ENCODE results near the gene LRFN3. TPM values are rescaled to one million over a fixed set of nuclear protein-coding genes. Genes with fewer than 3 reads are reported as not detected.
A peak's percentile ranks its signal among the peaks of the same experiment; 100 is the strongest.
"Not testable (repeated sequence)": the region's sequence is repeated elsewhere in the genome, so short reads cannot be mapped to it uniquely, and the experiment has no call there.

Gene LRFN3
- total RNA-seq, 1 donor from 2014 or later: 3.6 TPM

GRCh38 chr19:35977446-35978222 is 41.5 kb downstream of the LRFN3 start:
- DNase-seq: no peak

- no peak for DNase-seq
Observed at GRCh38 chr19:35978271-35978670, 42.1 kb downstream of the LRFN3 start.

- no peak for DNase-seq
Observed at GRCh38 chr19:35978832-35979365, 42.7 kb downstream of the LRFN3 start.

- DNase-seq: not testable (repeated sequence)
Observed at GRCh38 chr19:35980997-35981396, 44.8 kb downstream of the LRFN3 start.

- DNase-seq: no peak
Observed at GRCh38 chr19:35983177-35983576, 47.0 kb downstream of the LRFN3 start.

- no peak for DNase-seq
Observed at GRCh38 chr19:35986111-35986510, 49.9 kb downstream of the LRFN3 start.

GRCh38 chr19:35986664-35987570 is 50.7 kb downstream of the LRFN3 start:
- DNase-seq: no peak

- no peak for DNase-seq
Observed at GRCh38 chr19:35987571-35987896, 51.4 kb downstream of the LRFN3 start.

GRCh38 chr19:35988824-35989223 is 52.6 kb downstream of the LRFN3 start:
- no peak for DNase-seq

GRCh38 chr19:35990156-35990555 is 54.0 kb downstream of the LRFN3 start:
- no peak for DNase-seq

GRCh38 chr19:35990771-35991730 is 54.9 kb downstream of the LRFN3 start:
- DNase-seq: no peak

- DNase-seq: no peak
Observed at GRCh38 chr19:35991731-35992450, 55.7 kb downstream of the LRFN3 start.

GRCh38 chr19:35992907-35993765 is 57.0 kb downstream of the LRFN3 start:
- DNase-seq: no peak

- peak; percentile 22 for DNase-seq
Observed at GRCh38 chr19:35993923-35994598, 57.9 kb downstream of the LRFN3 start.

Other genes starting within 250 kb of the LRFN3 start
- gene ZBTB32, start 231.8 kb upstream of the LRFN3 start, total RNA-seq: not detected in 2 replicates
- 7.3 and 15.4 TPM in 2 replicates for gene KMT2B, start 218.4 kb upstream of the LRFN3 start, total RNA-seq
- 1.9 and 2.2 TPM in 2 replicates for gene IGFLR1, start 193.9 kb upstream of the LRFN3 start, total RNA-seq
- 2.9 and 7.8 TPM in 2 replicates for gene U2AF1L4, start 191.0 kb upstream of the LRFN3 start, total RNA-seq
- 15.1 and 16.1 TPM in 2 replicates for gene PSENEN, start 190.7 kb upstream of the LRFN3 start, total RNA-seq
- 4.7 and 8.2 TPM in 2 replicates for gene LIN37, start 187.8 kb upstream of the LRFN3 start, total RNA-seq
- gene HSPB6, start 179.3 kb upstream of the LRFN3 start, total RNA-seq: 0.17 and 1.2 TPM in 2 replicates
- gene PROSER3, start 178.2 kb upstream of the LRFN3 start, total RNA-seq: 3.3 and 3.7 TPM in 2 replicates
- gene ARHGAP33, start 160.8 kb upstream of the LRFN3 start, total RNA-seq: 4.7 and 4.8 TPM in 2 replicates
- gene PRODH2, start 123.5 kb upstream of the LRFN3 start, total RNA-seq: not detected in 2 replicates
- gene NPHS1, start 83.9 kb upstream of the LRFN3 start, total RNA-seq: not detected in 2 replicates
- gene KIRREL2, start 79.5 kb upstream of the LRFN3 start, total RNA-seq: not detected in 2 replicates
- gene APLP1, start 67.8 kb upstream of the LRFN3 start, total RNA-seq: 1.9 and 2.5 TPM in 2 replicates
- gene NFKBID, start 35.8 kb upstream of the LRFN3 start, total RNA-seq: 2.7 and 3.2 TPM in 2 replicates
- 0.19 TPM in 1 of 2 replicates, not detected in the other for gene HCST, start 33.8 kb upstream of the LRFN3 start, total RNA-seq
- not detected in 2 replicates for gene TYROBP, start 28.1 kb upstream of the LRFN3 start, total RNA-seq
- gene SDHAF1, start 58.8 kb downstream of the LRFN3 start, total RNA-seq: 10.1 and 19.6 TPM in 2 replicates
- gene SYNE4, start 72.4 kb downstream of the LRFN3 start, total RNA-seq: 0.17 TPM in 1 of 2 replicates, not detected in the other
- gene ALKBH6, start 77.8 kb downstream of the LRFN3 start, total RNA-seq: 12.3 and 15.3 TPM in 2 replicates
- 6.7 and 7.8 TPM in 2 replicates for gene CLIP3, start 96.5 kb downstream of the LRFN3 start, total RNA-seq
- gene THAP8, start 117.9 kb downstream of the LRFN3 start, total RNA-seq: 1.6 and 2.6 TPM in 2 replicates
- 2.2 and 8.0 TPM in 2 replicates for gene WDR62, start 118.5 kb downstream of the LRFN3 start, total RNA-seq
- not detected in 2 replicates for gene OVOL3, start 174.8 kb downstream of the LRFN3 start, total RNA-seq
- 42.9 and 71.1 TPM in 2 replicates for gene POLR2I, start 178.5 kb downstream of the LRFN3 start, total RNA-seq
- gene TBCB, start 179.1 kb downstream of the LRFN3 start, total RNA-seq: 201 and 226 TPM in 2 replicates
- gene CAPNS1, start 203.7 kb downstream of the LRFN3 start, total RNA-seq: 314 and 443 TPM in 2 replicates
- 7.1 and 24.0 TPM in 2 replicates for gene COX7A1, start 216.1 kb downstream of the LRFN3 start, total RNA-seq